ENCODE results near the gene HECA. TPM values are rescaled to one million over a fixed set of nuclear protein-coding genes. Genes with fewer than 3 reads are reported as not detected.
"Not testable (repeated sequence)": the region's sequence is repeated elsewhere in the genome, so short reads cannot be mapped to it uniquely, and the experiment has no call there.

The HECA gene
- total and polyA plus RNA-seq, 2 experiments from 2014 or later: 8.9 to 27.8 TPM

- peak overlapping the region; percentile 62 for H3K4me2 ChIP-seq
- 4% methylated on average over 7 of the region's 7 CpGs for WGBS (ENCODE audit: low lambda C conversion rate, missing lambda C conversion rate)
- H3K79me2 ChIP-seq: no peaks in the 10 kb centered on the region
These were observed 84.4 kb downstream of the HECA start for GRCh38 chr6:139219271-139219729.

GRCh38 chr6:139219746-139220145, 84.9 kb downstream of the HECA start:
- Histone ChIP-seq H2AFZ (peak overlapping the region; percentile 29), H3K79me2 (no peaks in the 10 kb centered on the region), H3K4me3 (no peak overlapping the region), H3K36me3 (replicated peaks; ENCODE audit: insufficient read depth, low read depth) (no peaks in the 10 kb centered on the region), H3K4me1 (ENCODE audit: insufficient read depth) (peaks cover 4% of the 10 kb centered on the region), H3K9me3 (ENCODE audit: low read depth) (no peaks in the 10 kb centered on the region), H3K4me2 (peak overlapping the region; percentile 62), H3K27ac (peak overlapping the region; percentile 62), H3K9me2 (replicated peaks; ENCODE audit: insufficient read depth) (no peaks in the 10 kb centered on the region), H4K20me1 (ENCODE audit: insufficient read depth, poor library complexity, severe bottlenecking) (no peaks in the 10 kb centered on the region), H3K27me3 (no peaks in the 10 kb centered on the region)
- DNase-seq (ENCODE audit: low spot score): no peak
- 98% methylated on average over 2 of the region's 2 CpGs for WGBS (ENCODE audit: low lambda C conversion rate, missing lambda C conversion rate)
- TF ChIP-seq EZH2phosphoT487 (IDR thresholded peaks at IDR 0.05; ENCODE audit: low read depth, severe bottlenecking, unreplicated experiment) (no peak), EZH2 (IDR thresholded peaks at IDR 0.05; ENCODE audit: borderline replicate concordance) (no peak), CTCF (IDR thresholded peaks at IDR 0.05; ENCODE audit: poor library complexity) (no peak)

More at GRCh38 chr6:139219271-139219729, 84.4 kb downstream of the HECA start:
- Histone ChIP-seq H3K9me3 (ENCODE audit: low read depth) (no peaks in the 10 kb centered on the region), H3K9me2 (replicated peaks; ENCODE audit: insufficient read depth) (no peaks in the 10 kb centered on the region), H3K27me3 (no peaks in the 10 kb centered on the region), H2AFZ (peak overlapping the region; percentile 33), H3K4me3 (no peak overlapping the region), H4K20me1 (ENCODE audit: insufficient read depth, poor library complexity, severe bottlenecking) (no peaks in the 10 kb centered on the region), H3K27ac (peak overlapping the region; percentile 62), H3K4me1 (ENCODE audit: insufficient read depth) (peaks cover 4% of the 10 kb centered on the region), H3K36me3 (replicated peaks; ENCODE audit: insufficient read depth, low read depth) (no peaks in the 10 kb centered on the region)
- TF ChIP-seq EZH2phosphoT487 (IDR thresholded peaks at IDR 0.05; ENCODE audit: low read depth, severe bottlenecking, unreplicated experiment): no peak
- peak; percentile 94 for TF ChIP-seq CTCF (IDR thresholded peaks at IDR 0.05; ENCODE audit: poor library complexity)
- peak; percentile 90 for DNase-seq (ENCODE audit: low spot score)

- H3K4me2 ChIP-seq; H3K79me2 ChIP-seq; H3K9me3 ChIP-seq (ENCODE audit: low read depth); DNase-seq (ENCODE audit: low spot score); H3K36me3 ChIP-seq (replicated peaks; ENCODE audit: insufficient read depth, low read depth); H3K27me3 ChIP-seq; H3K4me3 ChIP-seq; H3K4me1 ChIP-seq (ENCODE audit: insufficient read depth); H2AFZ ChIP-seq; H3K27ac ChIP-seq; H4K20me1 ChIP-seq (ENCODE audit: insufficient read depth, poor library complexity, severe bottlenecking); H3K9me2 ChIP-seq (replicated peaks; ENCODE audit: insufficient read depth): not testable (repeated sequence)
- WGBS (ENCODE audit: low lambda C conversion rate, missing lambda C conversion rate): 98% methylated on average over 3 of the region's 3 CpGs
These were observed 93.5 kb downstream of the HECA start for GRCh38 chr6:139228387-139228786.

Other genes with a start within 250 kb of the HECA start
- gene REPS1, start 146.8 kb upstream of the HECA start, total RNA-seq: 39.3 and 43.1 TPM in 2 replicates
- gene REPS1, start 146.8 kb upstream of the HECA start, polyA plus RNA-seq: 30.0 and 31.3 TPM in 2 replicates
- 81.4 and 81.8 TPM in 2 replicates for gene ABRACL, start 106.3 kb upstream of the HECA start, total RNA-seq
- gene ABRACL, start 106.3 kb upstream of the HECA start, polyA plus RNA-seq: 97.1 and 110 TPM in 2 replicates
- 0.50 and 0.56 TPM in 2 replicates for gene TXLNB, start 156.9 kb downstream of the HECA start, total RNA-seq
- 0.37 and 0.43 TPM in 2 replicates for gene TXLNB, start 156.9 kb downstream of the HECA start, polyA plus RNA-seq
- 262 and 292 TPM in 2 replicates for gene CITED2, start 239.6 kb downstream of the HECA start, total RNA-seq
- 78.5 and 97.6 TPM in 2 replicates for gene CITED2, start 239.6 kb downstream of the HECA start, polyA plus RNA-seq

Measured in hepatocyte (in vitro differentiated cells).